ENCODE results near the gene RASAL2. TPM values are rescaled to one million over a fixed set of nuclear protein-coding genes. Genes with fewer than 3 reads are reported as not detected.
A peak's percentile ranks its signal among the peaks of the same experiment; 100 is the strongest.

RASAL2 gene
- 5.3 TPM for total RNA-seq

- ATAC-seq (peak; percentile 75), DNase-seq (ENCODE audit: low spot score) (peak; percentile 76)
Measured at GRCh38 chr1:178093951-178094738, at the start of gene RASAL2. Gene RASAL2 (plus strand): TSS chr1:178094104. CDS start chr1:178094493, 389 bp downstream.

GRCh38 chr1:178046591-178047270, 47.2 kb upstream of the RASAL2 start:
- ATAC-seq: no peak
- DNase-seq (ENCODE audit: low spot score): no peak

- no peak for ATAC-seq
- no peak for DNase-seq (ENCODE audit: low spot score)
Measured at GRCh38 chr1:178047403-178048093, 46.4 kb upstream of the RASAL2 start.

- no peak for ATAC-seq
Measured at GRCh38 chr1:178048426-178048825, 45.5 kb upstream of the RASAL2 start.

GRCh38 chr1:178048883-178049282, 45.0 kb upstream of the RASAL2 start:
- ATAC-seq (no peak), DNase-seq (ENCODE audit: low spot score) (no peak)

More at GRCh38 chr1:178048426-178048825, 45.5 kb upstream of the RASAL2 start:
- DNase-seq (ENCODE audit: low spot score): no peak

GRCh38 chr1:178050084-178050483, 43.8 kb upstream of the RASAL2 start:
- no peak for ATAC-seq

GRCh38 chr1:178051071-178051470, 42.8 kb upstream of the RASAL2 start:
- DNase-seq (ENCODE audit: low spot score) (no peak), ATAC-seq (peak; percentile 2)

More at GRCh38 chr1:178050084-178050483, 43.8 kb upstream of the RASAL2 start:
- DNase-seq (ENCODE audit: low spot score): no peak

GRCh38 chr1:178052650-178053461, 41.0 kb upstream of the RASAL2 start:
- DNase-seq (ENCODE audit: low spot score) (no peak), ATAC-seq (peak; percentile 52)

- ATAC-seq (peak; percentile 65), DNase-seq (ENCODE audit: low spot score) (peak; percentile 59)
Measured at GRCh38 chr1:178055093-178055492, 38.8 kb upstream of the RASAL2 start.

- ATAC-seq: peak; percentile 90
- peak; percentile 67 for DNase-seq (ENCODE audit: low spot score)
Measured at GRCh38 chr1:178055779-178056471, 38.0 kb upstream of the RASAL2 start.

- DNase-seq (ENCODE audit: low spot score): no peak
- ATAC-seq: no peak
Measured at GRCh38 chr1:178057141-178057765, 36.7 kb upstream of the RASAL2 start.

GRCh38 chr1:178057912-178058534, 35.9 kb upstream of the RASAL2 start:
- DNase-seq (ENCODE audit: low spot score) (no peak), ATAC-seq (no peak)

GRCh38 chr1:178060789-178061556, 32.9 kb upstream of the RASAL2 start:
- ATAC-seq (no peak), DNase-seq (ENCODE audit: low spot score) (no peak)

- ATAC-seq: peak; percentile 65
Measured at GRCh38 chr1:178061620-178062019, 32.3 kb upstream of the RASAL2 start.

GRCh38 chr1:178064191-178064821, 29.6 kb upstream of the RASAL2 start:
- ATAC-seq (peak; percentile 84), DNase-seq (ENCODE audit: low spot score) (peak; percentile 62)

More at GRCh38 chr1:178061620-178062019, 32.3 kb upstream of the RASAL2 start:
- no peak for DNase-seq (ENCODE audit: low spot score)

GRCh38 chr1:178065250-178065649, 28.7 kb upstream of the RASAL2 start:
- no peak for DNase-seq (ENCODE audit: low spot score)

GRCh38 chr1:178066296-178066907, 27.5 kb upstream of the RASAL2 start:
- DNase-seq (ENCODE audit: low spot score): no peak
- ATAC-seq: no peak

More at GRCh38 chr1:178065250-178065649, 28.7 kb upstream of the RASAL2 start:
- ATAC-seq: no peak

Measured in left lobe of liver (tissue), 2 donors.